SW480 (cell line): Measurements from ENCODE around the gene HSPB3.
"Not testable (repeated sequence)": the region's sequence is repeated elsewhere in the genome, so short reads cannot be mapped to it uniquely, and the experiment has no call there.

Experiments
- DNase-seq: peaks from one replicate; pipeline ENCODE4 v3.0.0-alpha.2; 2016; ENCODE audit warnings: low spot score

HSPB3 gene, protein sequence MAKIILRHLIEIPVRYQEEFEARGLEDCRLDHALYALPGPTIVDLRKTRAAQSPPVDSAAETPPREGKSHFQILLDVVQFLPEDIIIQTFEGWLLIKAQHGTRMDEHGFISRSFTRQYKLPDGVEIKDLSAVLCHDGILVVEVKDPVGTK

DNA sequence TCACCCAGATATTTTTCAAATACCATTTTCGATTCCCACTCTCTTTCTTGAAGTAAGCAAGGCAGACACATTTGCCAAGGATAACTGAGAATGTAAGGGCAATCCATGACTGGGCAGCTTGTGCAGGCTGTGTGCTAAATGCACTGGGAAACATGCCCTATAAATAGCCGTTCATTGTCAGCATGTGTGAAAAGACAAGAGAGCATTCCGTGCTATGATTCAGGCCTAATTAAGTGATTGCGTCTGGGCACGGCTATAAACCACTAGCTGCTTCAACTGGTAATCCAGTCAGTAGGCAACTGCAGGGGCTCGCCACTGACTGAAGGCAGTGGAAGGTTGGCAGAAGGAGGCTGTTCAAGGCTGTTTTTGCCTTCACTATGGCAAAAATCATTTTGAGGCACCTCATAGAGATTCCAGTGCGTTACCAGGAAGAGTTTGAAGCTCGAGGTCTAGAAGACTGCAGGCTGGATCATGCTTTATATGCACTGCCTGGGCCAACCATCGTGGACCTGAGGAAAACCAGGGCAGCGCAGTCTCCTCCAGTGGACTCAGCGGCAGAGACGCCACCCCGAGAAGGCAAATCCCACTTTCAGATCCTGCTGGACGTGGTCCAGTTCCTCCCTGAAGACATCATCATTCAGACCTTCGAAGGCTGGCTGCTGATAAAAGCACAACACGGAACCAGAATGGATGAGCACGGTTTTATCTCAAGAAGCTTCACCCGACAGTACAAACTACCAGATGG, at the start of gene HSPB3:
TSS of gene HSPB3 (plus strand) at position 287 of the 745 bp plus-strand sequence. CDS start at position 378, 91 bp downstream.
- DNase-seq = peak; percentile 30

DNA sequence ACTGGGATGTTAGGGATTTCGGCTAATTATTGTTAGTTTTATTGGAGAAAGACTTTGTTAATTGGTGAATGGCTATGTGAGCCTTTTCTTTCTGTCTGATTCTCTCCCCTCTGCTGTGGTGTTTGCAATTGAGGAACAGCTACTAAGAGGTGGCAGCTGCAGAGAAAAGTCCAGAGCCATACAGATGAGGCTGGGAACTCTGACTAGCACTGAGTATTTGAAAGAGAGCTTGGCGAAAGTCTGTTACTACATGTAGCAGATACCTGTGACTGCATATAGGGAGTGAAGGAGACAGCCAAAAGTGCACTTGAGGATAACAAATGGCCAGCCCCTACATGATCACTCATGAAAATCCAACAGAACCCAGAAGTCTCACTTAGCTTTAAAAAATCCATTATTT, 44.3 kb upstream of the HSPB3 start:
- DNase-seq = no peak

GRCh38 chr5:54412913-54413312, 42.6 kb upstream of the HSPB3 start:
- no peak for DNase-seq

- no peak for DNase-seq
Observed at GRCh38 chr5:54415147-54415546, 40.4 kb upstream of the HSPB3 start.

- DNase-seq = no peak
Observed at GRCh38 chr5:54415896-54416601, 39.5 kb upstream of the HSPB3 start.

- DNase-seq = peak; percentile 32
Observed at GRCh38 chr5:54419573-54420423, 35.7 kb upstream of the HSPB3 start.

- DNase-seq = not testable (repeated sequence)
Observed at GRCh38 chr5:54420511-54420910, 35.0 kb upstream of the HSPB3 start.

GRCh38 chr5:54421976-54422375, 33.5 kb upstream of the HSPB3 start:
- no peak for DNase-seq

GRCh38 chr5:54425258-54425657, 30.2 kb upstream of the HSPB3 start:
- DNase-seq = no peak

GRCh38 chr5:54426209-54426608, 29.3 kb upstream of the HSPB3 start:
- no peak for DNase-seq

DNA sequence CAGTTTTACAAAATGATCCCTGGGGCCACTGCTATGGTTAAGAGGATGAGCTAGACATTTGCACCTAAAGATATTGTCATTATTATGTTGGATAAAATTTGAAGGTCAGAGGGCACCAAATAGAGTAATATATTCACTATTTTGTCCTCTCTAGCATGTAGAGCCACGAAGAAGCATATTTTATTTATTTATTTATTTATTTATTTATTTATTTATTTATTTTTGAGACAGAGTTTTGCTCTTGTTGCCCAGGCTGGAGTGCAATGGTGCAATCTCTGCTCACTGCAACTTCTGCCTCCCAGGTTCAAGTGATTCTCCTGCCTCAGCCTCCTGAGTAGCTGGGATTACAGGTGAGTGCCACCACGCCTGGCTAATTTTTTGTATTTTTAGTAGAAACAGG, 20.8 kb upstream of the HSPB3 start:
- DNase-seq = not testable (repeated sequence)

DNA sequence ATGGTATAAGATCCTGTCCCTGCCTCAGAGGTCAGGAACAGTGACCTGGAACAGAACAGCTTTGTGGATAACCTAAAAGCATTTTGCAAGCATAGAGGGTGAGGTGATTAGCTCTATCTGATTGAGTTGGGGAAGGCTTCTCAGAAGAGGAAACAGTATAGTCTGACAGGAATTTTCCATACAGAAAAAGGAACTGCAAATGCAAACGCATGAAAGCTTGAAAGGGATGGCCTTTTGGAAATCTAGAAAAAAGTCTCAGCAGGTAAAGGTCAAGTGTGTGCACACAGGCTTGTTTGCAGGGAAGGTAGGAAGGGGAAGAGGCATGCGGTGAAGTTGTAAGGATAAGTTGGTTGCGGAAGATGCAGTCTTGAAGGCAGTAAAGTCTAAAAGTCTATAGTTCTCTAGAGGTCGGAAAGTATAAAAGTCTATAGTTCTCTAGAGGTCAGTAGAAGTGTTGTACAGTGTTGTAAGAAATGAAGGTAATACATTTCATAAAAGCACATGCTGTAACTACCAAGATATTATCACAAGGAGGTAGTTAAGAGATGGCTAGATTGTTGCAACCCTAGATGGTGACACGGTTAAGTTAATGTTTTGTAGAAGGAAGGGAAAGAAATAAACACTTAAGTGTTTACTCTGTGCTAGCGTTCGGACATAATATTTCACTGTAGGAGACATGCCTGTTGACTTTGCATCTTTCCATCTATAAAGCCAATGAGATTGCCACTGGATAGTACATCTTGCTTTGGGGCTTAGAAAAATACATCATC, 16.7 kb upstream of the HSPB3 start:
- DNase-seq = no peak

- no peak for DNase-seq
Observed at GRCh38 chr5:54440456-54440893, 15.0 kb upstream of the HSPB3 start.

DNA sequence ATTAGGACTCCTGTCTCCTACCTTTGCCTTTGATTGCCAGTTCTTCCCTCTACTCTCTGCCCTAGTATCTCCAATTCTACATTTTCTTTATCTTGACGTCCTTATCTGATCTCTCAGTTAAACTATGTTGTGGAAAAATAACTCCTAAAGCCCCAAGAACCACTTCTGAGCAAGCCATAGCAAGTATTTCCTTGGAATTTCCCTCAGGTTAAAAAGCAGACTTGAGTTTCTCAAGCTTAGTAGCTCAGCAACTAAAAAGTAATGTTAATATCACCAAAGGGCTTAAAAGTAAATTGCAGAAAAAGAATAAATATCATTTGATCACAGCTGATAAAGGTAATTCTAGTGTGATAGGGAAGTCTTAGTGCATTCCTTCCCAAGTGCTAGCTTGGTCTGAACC, 13.2 kb upstream of the HSPB3 start:
- no peak for DNase-seq

- peak; percentile 13 for DNase-seq
Observed at GRCh38 chr5:54443270-54443669, 12.2 kb upstream of the HSPB3 start.

GRCh38 chr5:54445691-54446378, 9.7 kb upstream of the HSPB3 start:
- no peak for DNase-seq

DNA sequence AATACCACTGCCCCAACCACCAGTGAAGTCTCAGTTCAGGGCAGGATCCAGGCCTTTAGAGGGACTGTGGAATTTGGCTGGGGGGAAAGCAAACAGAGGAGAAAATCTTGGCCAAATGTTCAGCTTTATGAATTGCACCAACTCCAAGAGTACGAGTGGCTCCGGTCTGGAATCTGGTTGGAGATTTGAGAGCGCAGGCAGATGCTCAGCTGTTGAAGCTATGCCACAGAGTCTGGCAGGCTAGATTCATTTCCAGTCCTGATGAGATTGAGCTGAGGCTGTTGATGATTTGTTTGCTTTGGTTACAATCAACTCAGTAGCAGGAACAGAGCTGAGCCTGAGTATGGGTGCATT, 9.1 kb upstream of the HSPB3 start:
- no peak for DNase-seq

DNA sequence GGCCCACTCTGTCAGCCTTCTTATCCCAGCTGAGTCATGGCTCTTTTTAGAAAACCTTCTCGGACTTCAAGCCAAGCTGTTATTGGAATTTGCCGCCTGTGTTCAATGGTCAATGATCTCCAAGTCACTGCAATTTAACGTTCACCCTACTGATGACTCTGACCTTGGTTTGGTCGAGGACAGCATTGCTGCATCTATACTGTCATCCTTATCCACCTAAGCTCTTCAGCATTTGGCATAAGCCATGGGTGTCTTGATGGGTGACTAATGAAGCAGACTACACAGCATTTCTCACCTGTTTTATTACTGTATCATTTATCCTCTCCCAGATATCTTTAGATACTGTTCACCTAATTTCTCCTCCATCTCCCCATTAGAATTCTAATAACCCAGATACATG, 5.6 kb upstream of the HSPB3 start:
- no peak for DNase-seq

GRCh38 chr5:54450542-54450941, 5.0 kb upstream of the HSPB3 start:
- DNase-seq = no peak

GRCh38 chr5:54453046-54453445, 2.5 kb upstream of the HSPB3 start:
- DNase-seq = no peak

DNA sequence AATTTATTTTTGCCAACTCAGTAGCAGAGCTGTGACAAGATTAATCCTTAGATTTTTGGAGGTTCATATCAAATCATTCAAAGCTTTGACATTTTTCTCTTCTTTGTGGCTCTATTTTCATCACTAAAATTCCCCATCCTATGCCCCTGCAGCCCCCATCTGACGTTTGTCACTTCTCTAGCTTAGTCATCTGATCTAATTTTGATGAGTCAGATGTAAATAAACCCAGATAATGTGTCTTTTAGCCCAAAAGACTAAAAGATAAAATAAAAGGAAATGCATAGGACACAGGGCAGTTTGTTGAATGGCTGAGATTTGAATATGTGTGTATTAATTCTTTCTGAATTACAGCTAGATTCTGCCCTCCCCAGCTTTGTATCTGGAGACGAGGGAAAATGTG, 897 bp upstream of the HSPB3 start:
- no peak for DNase-seq
